ENCODE measurements around the gene SLC27A1. TPM values are rescaled to one million over a fixed set of nuclear protein-coding genes. Genes with fewer than 3 reads are reported as not detected.
"Not testable (repeated sequence)": the region's sequence is repeated elsewhere in the genome, so short reads cannot be mapped to it uniquely, and the experiment has no call there.

The SLC27A1 gene
- total and polyA plus RNA-seq, 2 experiments from 2014 or later, result 8.6 to 8.7 TPM

- WGBS (ENCODE audit: low lambda C conversion rate, missing lambda C conversion rate), result 98% methylated on average over 2 of the region's 2 CpGs
- no peak for TF ChIP-seq EZH2 (IDR thresholded peaks at IDR 0.05; ENCODE audit: borderline replicate concordance)
- TF ChIP-seq EZH2phosphoT487 (IDR thresholded peaks at IDR 0.05; ENCODE audit: low read depth, severe bottlenecking, unreplicated experiment), result no peak
- TF ChIP-seq CTCF (IDR thresholded peaks at IDR 0.05; ENCODE audit: poor library complexity), result no peak
- Histone ChIP-seq H3K4me1 (ENCODE audit: insufficient read depth) (peaks cover 5% of the 10 kb centered on the region), H3K36me3 (replicated peaks; ENCODE audit: insufficient read depth, low read depth) (no peaks in the 10 kb centered on the region), H3K27ac (no peak overlapping the region), H3K4me2 (no peak overlapping the region), H3K27me3 (no peaks in the 10 kb centered on the region), H2AFZ (no peak overlapping the region), H3K4me3 (no peak overlapping the region), H4K20me1 (ENCODE audit: insufficient read depth, poor library complexity, severe bottlenecking) (no peaks in the 10 kb centered on the region), H3K79me2 (peaks cover 15% of the 10 kb centered on the region), H3K9me2 (replicated peaks; ENCODE audit: insufficient read depth) (no peaks in the 10 kb centered on the region), H3K9me3 (ENCODE audit: low read depth) (no peaks in the 10 kb centered on the region)
- no peak for DNase-seq (ENCODE audit: low spot score)
Measured at GRCh38 chr19:17504030-17504429, 33.7 kb downstream of the SLC27A1 start.

- Histone ChIP-seq H4K20me1 (ENCODE audit: insufficient read depth, poor library complexity, severe bottlenecking) (no peaks in the 10 kb centered on the region), H3K4me2 (no peak overlapping the region), H3K27me3 (no peaks in the 10 kb centered on the region), H3K27ac (no peak overlapping the region), H3K9me2 (replicated peaks; ENCODE audit: insufficient read depth) (no peaks in the 10 kb centered on the region), H3K4me1 (ENCODE audit: insufficient read depth) (peaks cover 5% of the 10 kb centered on the region), H3K79me2 (peaks cover 18% of the 10 kb centered on the region), H2AFZ (no peak overlapping the region), H3K9me3 (ENCODE audit: low read depth) (no peaks in the 10 kb centered on the region), H3K4me3 (no peak overlapping the region), H3K36me3 (replicated peaks; ENCODE audit: insufficient read depth, low read depth) (no peaks in the 10 kb centered on the region)
- TF ChIP-seq EZH2 (IDR thresholded peaks at IDR 0.05; ENCODE audit: borderline replicate concordance) (no peak), EZH2phosphoT487 (IDR thresholded peaks at IDR 0.05; ENCODE audit: low read depth, severe bottlenecking, unreplicated experiment) (no peak), CTCF (IDR thresholded peaks at IDR 0.05; ENCODE audit: poor library complexity) (no peak)
- DNase-seq (ENCODE audit: low spot score), result no peak
- 90% methylated on average over 13 of the region's 13 CpGs for WGBS (ENCODE audit: low lambda C conversion rate, missing lambda C conversion rate)
Measured at GRCh38 chr19:17504456-17504855, 34.1 kb downstream of the SLC27A1 start.

GRCh38 chr19:17505223-17505622 lies 34.9 kb downstream of the SLC27A1 start:
- Histone ChIP-seq H3K9me3 (ENCODE audit: low read depth) (no peaks in the 10 kb centered on the region), H3K27ac (no peak overlapping the region), H3K4me3 (no peak overlapping the region), H3K9me2 (replicated peaks; ENCODE audit: insufficient read depth) (no peaks in the 10 kb centered on the region), H3K4me2 (no peak overlapping the region), H3K79me2 (peaks cover 26% of the 10 kb centered on the region), H2AFZ (no peak overlapping the region), H4K20me1 (ENCODE audit: insufficient read depth, poor library complexity, severe bottlenecking) (no peaks in the 10 kb centered on the region), H3K36me3 (replicated peaks; ENCODE audit: insufficient read depth, low read depth) (no peaks in the 10 kb centered on the region), H3K4me1 (ENCODE audit: insufficient read depth) (peaks cover 5% of the 10 kb centered on the region), H3K27me3 (no peaks in the 10 kb centered on the region)
- 85% methylated on average over 10 of the region's 10 CpGs for WGBS (ENCODE audit: low lambda C conversion rate, missing lambda C conversion rate)
- no peak for TF ChIP-seq EZH2 (IDR thresholded peaks at IDR 0.05; ENCODE audit: borderline replicate concordance)
- TF ChIP-seq EZH2phosphoT487 (IDR thresholded peaks at IDR 0.05; ENCODE audit: low read depth, severe bottlenecking, unreplicated experiment), result no peak
- TF ChIP-seq CTCF (IDR thresholded peaks at IDR 0.05; ENCODE audit: poor library complexity), result no peak
- no peak for DNase-seq (ENCODE audit: low spot score)

- Histone ChIP-seq H3K36me3 (replicated peaks; ENCODE audit: insufficient read depth, low read depth) (no peaks in the 10 kb centered on the region), H3K9me3 (ENCODE audit: low read depth) (no peaks in the 10 kb centered on the region), H3K4me3 (no peak overlapping the region), H3K79me2 (peaks cover 32% of the 10 kb centered on the region), H3K4me2 (no peak overlapping the region), H3K9me2 (replicated peaks; ENCODE audit: insufficient read depth) (no peaks in the 10 kb centered on the region), H3K27me3 (no peaks in the 10 kb centered on the region), H4K20me1 (ENCODE audit: insufficient read depth, poor library complexity, severe bottlenecking) (no peaks in the 10 kb centered on the region), H2AFZ (no peak overlapping the region), H3K27ac (no peak overlapping the region), H3K4me1 (ENCODE audit: insufficient read depth) (peaks cover 5% of the 10 kb centered on the region)
- 92% methylated on average over 9 of the region's 9 CpGs for whole genome bisulfite sequencing (ENCODE audit: low lambda C conversion rate, missing lambda C conversion rate)
- no peak for TF ChIP-seq EZH2phosphoT487 (IDR thresholded peaks at IDR 0.05; ENCODE audit: low read depth, severe bottlenecking, unreplicated experiment)
- no peak for TF ChIP-seq EZH2 (IDR thresholded peaks at IDR 0.05; ENCODE audit: borderline replicate concordance)
- no peak for TF ChIP-seq CTCF (IDR thresholded peaks at IDR 0.05; ENCODE audit: poor library complexity)
- no peak for DNase-seq (ENCODE audit: low spot score)
Measured at GRCh38 chr19:17506745-17507144, 36.4 kb downstream of the SLC27A1 start.

GRCh38 chr19:17508558-17508933 lies 38.2 kb downstream of the SLC27A1 start:
- not testable (repeated sequence) for DNase-seq (ENCODE audit: low spot score); H3K4me3 ChIP-seq; H3K9me3 ChIP-seq (ENCODE audit: low read depth); H2AFZ ChIP-seq; H3K9me2 ChIP-seq (replicated peaks; ENCODE audit: insufficient read depth); H3K4me2 ChIP-seq; H4K20me1 ChIP-seq (ENCODE audit: insufficient read depth, poor library complexity, severe bottlenecking); H3K36me3 ChIP-seq (replicated peaks; ENCODE audit: insufficient read depth, low read depth); H3K27me3 ChIP-seq
- 100% methylated on average over 2 of the region's 3 CpGs for WGBS (ENCODE audit: low lambda C conversion rate, missing lambda C conversion rate)
- peaks cover 12% of the 10 kb centered on the region for H3K4me1 ChIP-seq (ENCODE audit: insufficient read depth)
- H3K27ac ChIP-seq, result peak overlapping the region; percentile 79
- peaks cover 45% of the 10 kb centered on the region for H3K79me2 ChIP-seq
